ENCODE results near the gene RBMX2.

GRCh38 chrX:130386408-130386808, 15.4 kb upstream of the RBMX2 start:
- TF ChIP-seq, protein P1, sequence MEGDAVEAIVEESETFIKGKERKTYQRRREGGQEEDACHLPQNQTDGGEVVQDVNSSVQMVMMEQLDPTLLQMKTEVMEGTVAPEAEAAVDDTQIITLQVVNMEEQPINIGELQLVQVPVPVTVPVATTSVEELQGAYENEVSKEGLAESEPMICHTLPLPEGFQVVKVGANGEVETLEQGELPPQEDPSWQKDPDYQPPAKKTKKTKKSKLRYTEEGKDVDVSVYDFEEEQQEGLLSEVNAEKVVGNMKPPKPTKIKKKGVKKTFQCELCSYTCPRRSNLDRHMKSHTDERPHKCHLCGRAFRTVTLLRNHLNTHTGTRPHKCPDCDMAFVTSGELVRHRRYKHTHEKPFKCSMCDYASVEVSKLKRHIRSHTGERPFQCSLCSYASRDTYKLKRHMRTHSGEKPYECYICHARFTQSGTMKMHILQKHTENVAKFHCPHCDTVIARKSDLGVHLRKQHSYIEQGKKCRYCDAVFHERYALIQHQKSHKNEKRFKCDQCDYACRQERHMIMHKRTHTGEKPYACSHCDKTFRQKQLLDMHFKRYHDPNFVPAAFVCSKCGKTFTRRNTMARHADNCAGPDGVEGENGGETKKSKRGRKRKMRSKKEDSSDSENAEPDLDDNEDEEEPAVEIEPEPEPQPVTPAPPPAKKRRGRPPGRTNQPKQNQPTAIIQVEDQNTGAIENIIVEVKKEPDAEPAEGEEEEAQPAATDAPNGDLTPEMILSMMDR (conservative IDR thresholded peaks at IDR 0.05; ENCODE audit: low read depth, low read length), result no peak
- TF ChIP-seq EZH2 (IDR thresholded peaks at IDR 0.05; ENCODE audit: borderline replicate concordance, low read depth, low read length, poor library complexity, severe bottlenecking), result no peak
